ENCODE measurements around the gene ISG15. TPM values are rescaled to one million over a fixed set of nuclear protein-coding genes. Genes with fewer than 3 reads are reported as not detected.

Gene ISG15
- total RNA-seq, 4 donors from 2014 or later, result 17.0 to 91.6 (median 40.1) TPM

DNA sequence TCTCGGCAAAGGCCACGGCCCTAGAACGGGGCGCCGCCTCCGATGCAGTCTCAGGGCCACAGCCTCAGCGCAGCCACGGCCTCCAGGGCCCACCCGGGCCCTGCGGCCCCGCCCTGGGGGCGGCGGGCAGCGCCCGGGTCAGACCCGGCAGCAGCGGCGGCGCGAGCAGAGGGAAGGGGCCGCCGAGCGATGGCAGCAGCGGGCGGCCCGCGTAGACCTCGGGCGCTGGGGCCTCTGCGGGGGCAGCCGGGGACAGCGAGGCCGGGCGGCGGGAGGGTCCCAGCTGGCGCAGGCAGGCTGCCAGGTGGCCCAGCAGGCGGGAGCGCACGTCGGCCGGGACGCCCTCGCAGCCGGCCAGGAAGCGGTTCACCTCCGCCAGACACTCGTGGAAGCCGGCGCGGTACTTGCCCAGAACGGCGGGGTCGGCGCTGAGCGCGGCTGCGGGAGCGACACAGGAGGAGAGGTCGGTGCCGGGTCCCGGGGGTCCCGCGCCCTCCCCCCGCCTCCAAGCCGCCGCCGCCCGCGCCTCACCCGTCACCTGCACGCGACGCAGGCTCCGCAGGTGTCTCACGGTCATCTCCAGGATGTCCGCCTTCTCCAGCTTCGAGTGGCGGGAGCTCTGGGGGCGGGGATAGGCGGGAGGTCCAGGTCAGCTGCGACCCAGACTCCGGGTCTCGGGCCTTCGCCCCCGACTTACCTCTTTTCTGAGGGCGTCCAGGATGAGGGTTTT lies 14.1 kb upstream of the ISG15 start:
- DNase-seq, result peak in 2 of 3 donors; percentile 49 to 59
- Histone ChIP-seq H3K4me1 (peaks cover 0 to 41% (median 25%) of the 10 kb centered on the region in 4 donors), H3K27me3 (peaks cover 0 to 30% of the 10 kb centered on the region in 2 donors), H3K36me3 (no peaks in the 10 kb centered on the region), H3K27ac (peak overlapping the region; percentile 38 to 93 (median 82)), H3K4me3 (peak overlapping the region; percentile 31 to 59 (median 57)), H3K9me3 (no peaks in the 10 kb centered on the region)
- no peak for TF ChIP-seq POLR2A (IDR thresholded peaks at IDR 0.05)
- no peak for TF ChIP-seq CTCF (IDR thresholded peaks at IDR 0.05)

GRCh38 chr1:999725-1000356 lies 13.5 kb upstream of the ISG15 start, which contains the start of gene HES4:
Gene HES4 (minus strand): TSS chr1:1000097. CDS start chr1:999973, 124 bp downstream.
- no peaks in the 10 kb centered on the region for H3K36me3 ChIP-seq
- TF ChIP-seq CTCF (IDR thresholded peaks at IDR 0.05) (no peak), POLR2A (IDR thresholded peaks at IDR 0.05) (peak in 1 of 2 donors; percentile 21)
- peak within 1 kb of the TSS; percentile 31 to 59 (median 57) for H3K4me3 ChIP-seq
- DNase-seq, result peak; percentile 52 to 91 (median 88)
- peaks cover 0 to 30% of the 10 kb centered on the region in 2 donors for H3K27me3 ChIP-seq
- H3K27ac ChIP-seq, result peak within 1 kb of the TSS; percentile 74 to 93 (median 84)
- H3K4me1 ChIP-seq, result peaks cover 2 to 47% (median 28%) of the 10 kb centered on the region in 4 donors
- no peaks in the 10 kb centered on the region for H3K9me3 ChIP-seq

DNA sequence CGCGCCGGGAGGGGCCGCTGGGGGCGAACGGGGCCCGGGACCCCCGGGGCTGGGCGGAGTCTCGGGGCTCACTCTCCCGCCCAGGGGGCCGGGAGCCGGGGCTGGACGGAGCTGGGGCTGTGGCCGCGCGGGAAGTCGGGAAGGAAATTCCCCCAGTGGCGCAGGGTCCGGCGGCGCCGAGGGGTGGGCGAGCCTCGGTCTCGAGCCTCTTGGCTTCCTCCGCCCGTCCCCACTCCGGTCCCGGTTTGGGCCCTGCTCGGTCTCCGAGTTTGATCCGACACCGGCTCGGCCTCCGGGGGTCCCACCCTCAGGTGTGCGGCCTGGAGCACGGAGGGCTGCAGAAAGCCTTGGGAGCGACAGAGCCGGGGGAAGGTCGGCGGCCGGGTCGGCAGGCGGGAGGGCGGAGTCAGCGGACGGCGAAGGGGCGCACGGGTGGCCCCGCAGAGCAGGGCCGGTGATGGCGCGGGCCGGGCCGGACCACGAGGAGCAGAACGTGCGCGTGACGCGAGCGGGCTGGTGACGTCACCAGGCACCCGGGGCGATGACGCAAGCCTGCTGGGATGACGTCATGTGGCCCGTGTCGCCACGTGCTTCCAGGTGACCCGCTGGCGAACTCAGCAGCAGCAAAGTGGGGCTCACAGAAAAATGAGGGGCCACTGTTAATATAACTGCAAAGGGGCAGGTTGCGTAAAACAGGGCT lies 12.8 kb upstream of the ISG15 start:
- no peaks in the 10 kb centered on the region for H3K36me3 ChIP-seq
- H3K4me1 ChIP-seq, result peaks cover 3 to 54% (median 29%) of the 10 kb centered on the region in 4 donors
- TF ChIP-seq CTCF (IDR thresholded peaks at IDR 0.05) (no peak), POLR2A (IDR thresholded peaks at IDR 0.05) (no peak)
- H3K27me3 ChIP-seq, result peaks cover 0 to 30% of the 10 kb centered on the region in 2 donors
- no peaks in the 10 kb centered on the region for H3K9me3 ChIP-seq
- peak overlapping the region; percentile 74 to 93 (median 84) for H3K27ac ChIP-seq
- H3K4me3 ChIP-seq, result peak overlapping the region; percentile 31 to 59 (median 57)
- DNase-seq, result peak; percentile 30 to 75 (median 74)

DNA sequence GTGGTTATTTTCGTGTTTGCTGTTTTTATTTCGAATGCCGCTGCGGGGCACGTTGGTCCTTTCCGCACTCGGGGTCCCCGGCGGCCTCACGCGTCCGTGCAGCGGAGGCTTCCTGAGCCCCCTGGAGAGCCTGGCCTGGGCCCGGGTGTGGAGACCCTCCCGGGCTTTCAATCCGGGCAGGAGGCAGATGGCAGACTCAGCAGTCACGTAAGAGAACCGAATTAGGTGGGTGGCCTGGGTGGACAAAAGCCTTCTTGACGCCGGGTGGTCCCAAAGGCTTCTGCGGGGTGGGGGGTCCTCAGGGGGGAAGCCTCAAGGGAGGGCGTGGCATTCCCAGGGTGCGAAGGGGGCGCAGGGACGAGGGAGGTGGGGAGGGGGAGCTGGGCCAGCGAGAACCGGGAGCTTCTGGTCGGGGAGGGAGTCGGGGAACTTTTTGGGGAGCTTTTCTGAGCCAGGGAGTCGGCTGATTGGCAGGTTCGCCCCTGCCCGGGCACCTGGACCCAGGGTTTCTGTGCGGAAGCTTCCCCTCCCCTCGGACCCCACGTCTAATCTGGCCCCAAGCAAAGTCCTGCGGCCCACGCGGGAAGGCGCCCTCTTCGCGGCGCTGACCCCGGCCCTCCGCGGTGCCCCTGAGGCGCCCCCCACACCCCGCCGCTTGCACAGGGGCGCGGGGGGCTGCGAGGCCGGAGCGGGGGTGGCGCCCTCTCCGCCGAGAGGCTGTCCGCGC lies 12.1 kb upstream of the ISG15 start:
- peak overlapping the region; percentile 74 to 93 (median 84) for H3K27ac ChIP-seq
- TF ChIP-seq POLR2A (IDR thresholded peaks at IDR 0.05) (no peak), CTCF (IDR thresholded peaks at IDR 0.05) (no peak)
- H3K4me1 ChIP-seq, result peaks cover 3 to 61% (median 32%) of the 10 kb centered on the region in 4 donors
- H3K27me3 ChIP-seq, result peaks cover 0 to 30% of the 10 kb centered on the region in 2 donors
- no peaks in the 10 kb centered on the region for H3K9me3 ChIP-seq
- H3K4me3 ChIP-seq, result peak overlapping the region; percentile 31 to 59 (median 57)
- H3K36me3 ChIP-seq, result no peaks in the 10 kb centered on the region
- peak in 1 of 3 donors; percentile 51 for DNase-seq

Measured in Peyer's patch (tissue), 4 donors.